DMS 273 treated with DMSO at 0.1 percent for 48 hours (cell line): ENCODE data around the gene SIK2.

Source experiments
- DNase-seq: peaks from one replicate; lab custom pipeline; 2025; lab: John Stamatoyannopoulos, UW

The SIK2 gene

GRCh38 chr11:111582163-111582562, 20.1 kb upstream of the SIK2 start:
- no peak for DNase-seq

- DNase-seq = no peak
Measured at GRCh38 chr11:111582881-111583280, 19.4 kb upstream of the SIK2 start.

DNA sequence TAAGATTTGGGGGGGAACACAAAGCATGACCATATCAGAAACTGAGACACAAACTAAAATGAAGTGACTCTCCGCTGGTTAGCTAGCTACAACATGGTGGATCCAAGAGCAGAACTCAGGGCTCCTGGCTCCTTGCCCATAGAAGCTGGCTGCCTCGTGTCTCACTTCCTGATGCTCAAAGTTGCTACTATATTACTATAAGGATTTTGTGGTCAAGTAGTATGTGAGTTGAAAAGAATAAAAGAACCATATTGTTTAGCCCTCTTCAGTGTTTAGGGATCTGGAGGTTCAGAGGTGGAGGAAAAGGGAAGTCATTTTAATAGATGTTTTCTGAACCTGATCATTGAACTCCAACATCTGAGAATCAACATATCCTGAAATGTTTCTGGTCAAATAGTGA, 16.9 kb upstream of the SIK2 start:
- no peak for DNase-seq

DNA sequence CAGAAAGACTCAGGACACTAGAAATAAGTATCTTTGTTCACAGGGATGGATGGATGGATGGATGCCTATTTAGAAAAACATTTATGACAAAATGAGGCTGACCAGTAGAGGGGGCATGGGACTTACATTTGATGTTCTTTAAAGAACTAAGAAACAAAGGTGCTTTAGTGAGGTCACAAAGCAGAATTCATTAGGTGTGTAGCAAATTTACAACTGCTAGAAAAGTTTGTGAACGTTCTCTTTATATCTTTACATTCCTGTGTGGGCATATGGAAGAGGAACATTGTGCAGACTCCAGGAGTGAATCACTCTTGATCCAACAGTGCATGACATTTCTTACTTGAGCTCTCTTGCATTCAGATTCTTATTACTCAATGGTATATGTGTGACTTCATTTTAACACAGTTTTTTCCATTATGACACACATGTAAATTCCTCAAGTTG, 15.8 kb upstream of the SIK2 start:
- no peak for DNase-seq

GRCh38 chr11:111589114-111589513, 13.1 kb upstream of the SIK2 start:
- no peak for DNase-seq

- DNase-seq = no peak
Measured at GRCh38 chr11:111589886-111590499, 12.3 kb upstream of the SIK2 start.

GRCh38 chr11:111591187-111591960, 10.9 kb upstream of the SIK2 start:
- DNase-seq = no peak

DNA sequence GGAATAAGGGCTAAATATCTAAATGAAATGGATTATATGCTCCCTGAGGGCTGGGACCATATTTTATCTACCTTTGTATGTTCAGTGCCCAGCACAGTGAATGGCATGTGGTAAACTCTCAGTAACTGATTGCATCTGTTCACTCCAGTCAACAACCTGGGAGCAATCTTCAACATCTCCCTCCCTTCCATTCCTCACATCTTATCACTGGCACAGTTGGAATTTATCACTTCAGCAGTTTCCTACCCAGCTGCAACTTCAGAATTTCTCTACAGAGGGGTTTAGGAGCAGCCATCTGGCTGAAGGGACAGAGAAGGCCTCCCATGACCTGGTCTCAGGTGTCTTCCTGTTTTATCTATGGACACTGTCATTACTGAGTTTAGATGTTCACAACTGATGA, 9.8 kb upstream of the SIK2 start:
- no peak for DNase-seq

- no peak for DNase-seq
Measured at GRCh38 chr11:111596319-111596718, 5.9 kb upstream of the SIK2 start.

GRCh38 chr11:111598148-111598547, 4.1 kb upstream of the SIK2 start:
- DNase-seq = no peak

- DNase-seq = no peak
Measured at GRCh38 chr11:111598559-111598958, 3.7 kb upstream of the SIK2 start.

DNA sequence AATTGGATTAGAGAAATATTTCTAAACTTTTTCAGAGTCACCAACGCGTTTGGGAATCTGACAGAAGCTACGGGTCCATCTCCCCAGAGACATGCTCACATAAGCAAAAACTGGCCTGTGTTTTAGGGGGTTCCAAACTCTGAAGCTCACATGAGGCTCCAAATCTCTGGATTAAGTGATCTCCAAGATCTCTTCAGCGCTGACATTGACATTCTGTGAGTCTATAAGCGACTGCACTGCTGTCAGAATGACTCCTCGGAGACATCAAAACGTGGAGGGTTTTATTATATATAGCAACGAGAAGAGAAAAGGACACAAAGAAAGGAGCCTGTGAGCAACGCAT, 642 bp upstream of the SIK2 start:
- DNase-seq = no peak

DNA sequence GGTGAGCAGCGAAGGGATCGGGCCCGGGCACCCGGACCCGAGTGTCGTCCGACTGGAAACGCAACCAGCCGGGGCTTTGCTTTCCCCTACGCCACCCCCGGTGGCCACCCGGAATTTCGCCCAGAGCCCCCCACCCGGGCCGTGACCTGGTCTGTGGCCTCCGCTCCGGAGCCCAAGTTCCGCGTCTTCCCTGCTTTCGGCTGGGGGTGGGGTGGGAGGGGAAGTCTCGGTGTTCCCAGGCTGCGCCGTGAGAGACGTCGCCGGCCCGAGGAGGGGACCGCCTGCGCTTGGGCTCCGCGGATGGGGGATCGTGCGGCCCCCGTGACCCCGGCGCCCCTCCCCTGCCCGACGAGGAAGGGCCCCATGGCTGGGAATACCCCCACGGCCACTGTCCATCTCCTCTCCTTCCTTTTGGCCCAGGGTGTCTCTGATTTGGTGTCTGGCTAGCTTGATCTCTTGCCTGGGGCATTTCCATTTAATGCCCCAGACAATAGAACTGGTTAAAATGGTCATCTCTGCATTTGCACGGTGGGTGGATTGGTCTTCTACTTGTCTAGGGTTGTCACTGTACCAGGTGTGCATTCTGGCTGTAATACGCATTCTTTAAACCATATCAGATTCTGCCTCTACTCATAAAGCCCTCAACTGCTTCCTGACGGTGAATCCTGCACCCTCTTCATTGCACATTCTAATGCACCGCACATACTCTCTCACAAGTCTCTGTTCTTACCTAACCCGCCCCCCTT, 789 bp downstream of the SIK2 start:
- DNase-seq = no peak

- no peak for DNase-seq
Measured at GRCh38 chr11:111603611-111604130, 1.4 kb downstream of the SIK2 start.

DNA sequence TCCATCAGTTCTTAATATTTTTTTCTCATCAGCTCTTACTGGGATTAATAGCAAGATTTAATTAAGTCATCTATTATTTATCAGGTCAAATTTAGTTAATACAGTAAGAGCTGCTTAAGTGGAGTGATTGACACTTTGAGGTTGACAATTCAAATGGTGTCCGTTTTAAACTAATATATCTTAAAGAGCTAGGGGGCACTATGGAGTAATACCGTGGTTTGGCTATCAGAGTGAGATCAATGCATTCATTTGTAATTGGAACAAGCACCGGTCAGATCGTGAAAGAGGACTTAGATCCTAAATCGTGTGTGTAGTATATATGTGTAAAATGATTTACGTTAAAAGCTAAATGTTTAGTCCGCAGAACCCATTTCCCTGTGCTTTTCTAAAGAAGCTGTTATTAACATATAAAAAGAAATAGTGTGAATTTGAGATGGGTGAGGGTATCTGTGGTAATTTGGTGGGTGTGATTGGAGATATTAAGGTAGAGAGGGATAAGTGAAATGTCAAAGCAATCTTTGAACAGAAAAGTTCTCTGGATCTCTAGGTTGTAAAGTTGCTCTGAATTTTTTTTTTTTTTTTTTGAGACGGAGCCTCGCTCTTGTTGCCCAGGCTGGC, 2.3 kb downstream of the SIK2 start:
- peak; percentile 16 for DNase-seq

- no peak for DNase-seq
Measured at GRCh38 chr11:111605681-111606080, 3.4 kb downstream of the SIK2 start.

DNA sequence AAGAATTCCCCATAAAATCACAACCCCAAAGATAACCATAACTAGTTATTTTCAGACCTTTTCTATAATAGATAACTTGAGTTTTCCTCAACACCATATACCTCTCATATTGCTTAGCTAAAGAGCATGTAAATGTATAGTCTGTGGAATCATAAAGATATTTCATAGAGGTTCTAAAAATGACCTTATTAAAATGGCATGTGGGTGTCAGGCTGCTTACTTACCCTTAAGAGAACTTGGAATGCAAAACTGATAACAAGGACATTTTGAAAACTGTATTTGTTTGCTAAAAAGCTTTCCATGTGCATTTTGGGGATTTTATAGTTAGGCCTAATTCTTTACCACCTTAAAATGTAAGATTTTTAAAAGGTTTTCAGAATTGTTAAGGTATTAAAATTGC, 4.7 kb downstream of the SIK2 start:
- DNase-seq = no peak

GRCh38 chr11:111607751-111608150, 5.5 kb downstream of the SIK2 start:
- DNase-seq = no peak

DNA sequence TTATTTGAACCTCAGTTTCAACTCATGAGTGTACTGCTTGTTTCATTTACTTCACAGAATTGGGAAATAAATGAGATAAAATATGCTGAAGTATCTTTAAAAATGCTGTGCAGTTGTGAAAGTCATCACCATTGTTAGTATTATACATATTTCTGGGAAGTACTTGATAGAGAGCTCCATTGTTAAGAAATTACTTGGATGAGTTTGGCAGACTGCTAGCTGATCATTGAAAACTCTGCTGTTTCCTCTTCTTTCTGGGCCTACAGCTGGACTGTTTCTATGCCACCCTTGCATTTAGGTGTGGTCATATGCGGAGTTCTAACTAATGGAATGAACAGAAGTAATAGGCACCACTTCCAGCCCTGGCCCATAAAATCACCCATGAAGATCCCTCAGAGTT, 10.0 kb downstream of the SIK2 start:
- DNase-seq = no peak

GRCh38 chr11:111617286-111617685, 15.0 kb downstream of the SIK2 start:
- no peak for DNase-seq

DNA sequence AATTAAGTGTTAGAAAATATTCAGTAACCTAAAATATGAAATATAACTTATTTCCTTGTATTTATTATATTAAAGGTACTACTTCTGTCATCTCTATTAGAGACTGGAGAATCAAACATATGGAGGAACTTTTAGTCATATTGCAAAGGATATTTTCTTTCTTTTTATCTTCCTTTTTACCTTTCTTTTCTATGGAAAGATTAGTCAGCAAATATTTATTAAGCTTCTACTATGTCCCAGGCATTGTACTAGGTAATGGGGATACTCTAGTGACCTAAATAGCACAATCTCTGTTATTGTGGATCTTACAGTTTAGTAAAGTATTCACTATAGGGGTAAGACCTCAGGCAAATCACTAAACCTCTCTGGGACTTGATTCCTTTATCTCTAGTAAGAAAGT, 18.3 kb downstream of the SIK2 start:
- no peak for DNase-seq

DNA sequence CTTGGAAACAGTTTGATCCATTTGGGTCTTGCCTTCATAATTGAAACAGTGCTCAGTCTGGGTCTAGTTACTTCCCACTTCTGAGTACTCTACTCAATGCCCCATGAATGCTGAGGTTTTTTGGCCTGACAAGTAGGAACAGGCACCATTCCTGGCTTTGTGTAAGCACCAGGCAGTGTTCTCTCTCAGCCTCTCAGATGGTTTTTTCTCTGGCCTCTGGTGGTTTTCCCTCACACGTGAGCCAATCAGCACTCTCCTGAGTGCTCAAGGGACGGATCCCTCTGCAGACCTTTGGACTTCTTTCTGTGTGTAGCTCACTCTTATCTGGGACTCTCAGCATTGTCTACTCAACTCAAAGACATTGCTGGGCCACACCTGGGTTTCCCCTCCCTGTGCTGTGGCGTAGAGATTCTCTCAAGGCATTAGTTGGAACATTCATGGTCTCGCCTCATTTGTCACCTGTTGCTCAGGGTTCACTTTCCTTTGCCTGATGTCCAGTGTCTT, 21.3 kb downstream of the SIK2 start:
- DNase-seq = no peak
